HepG2 (cell line): ENCODE data around the gene PRR15L. TPM values are rescaled to one million over a fixed set of nuclear protein-coding genes. Genes with fewer than 3 reads are reported as not detected.
A peak's percentile ranks its signal among the peaks of the same experiment; 100 is the strongest.

Source experiments
- ARNTL ChIP-seq: sonication (generic); formaldehyde crosslinking; IDR thresholded peaks from 2 replicates; pipeline ENCODE4 v1.4.0; 2020; ENCODE audit warnings: mild to moderate bottlenecking, missing genetic modification reagents
- ETV5 ChIP-seq: IDR thresholded peaks from 2 replicates; pipeline ENCODE4 v1.6.1; 2018; ENCODE audit warnings: missing biosample characterization, missing genetic modification reagents, inconsistent platforms, borderline replicate concordance
- JUN ChIP-seq: sonication (generic); formaldehyde crosslinking; IDR thresholded peaks from 2 replicates; pipeline ENCODE4 v1.4.0; 2020; ENCODE audit warnings: mild to moderate bottlenecking, missing genetic modification reagents
- NR2F6 ChIP-seq, 2 experiments: IDR thresholded peaks; 2 replicates each; pipeline ENCODE4 v1.6.1; 2016; ENCODE audit warnings: antibody characterized with exemption in 1 of 2, mild to moderate bottlenecking in 1 of 2
- PLRG1 ChIP-seq: fragments of 450-650 bp; conservative IDR thresholded peaks from 2 replicates; pipeline ENCODE4 v1.6.1; 2016
- RXRA ChIP-seq: sonication (generic); formaldehyde crosslinking; IDR thresholded peaks from 2 replicates; pipeline ENCODE4 v1.5.1; 2020; ENCODE audit warnings: missing genetic modification reagents
- SALL2 ChIP-seq: sonication (generic); formaldehyde crosslinking; IDR thresholded peaks from 2 replicates; pipeline ENCODE4 v1.8.1; 2023; ENCODE audit warnings: mild to moderate bottlenecking, missing genetic modification reagents, inconsistent platforms
- SP5 ChIP-seq: IDR thresholded peaks from 2 replicates; pipeline ENCODE4 v1.6.1; 2016; ENCODE audit warnings: low read depth, borderline replicate concordance
- ZBTB21 ChIP-seq: sonication (generic); formaldehyde crosslinking; IDR thresholded peaks from 2 replicates; pipeline ENCODE4 v1.4.0; 2020; ENCODE audit warnings: missing genetic modification reagents
- ZBTB34 ChIP-seq: sonication (generic); formaldehyde crosslinking; IDR thresholded peaks from 2 replicates; pipeline ENCODE4 v1.8.0; 2022; ENCODE audit warnings: mild to moderate bottlenecking, missing genetic modification reagents
- ZFAT ChIP-seq: sonication (generic); formaldehyde crosslinking; conservative IDR thresholded peaks from 2 replicates; pipeline ENCODE4 v1.8.1; 2023; ENCODE audit warnings: missing genetic modification reagents, inconsistent platforms
- ZMAT3 ChIP-seq: sonication (generic); formaldehyde crosslinking; conservative IDR thresholded peaks from 2 replicates; pipeline ENCODE4 v1.7.0; 2021; ENCODE audit warnings: missing genetic modification reagents
- ZNF180 ChIP-seq: sonication (generic); formaldehyde crosslinking; IDR thresholded peaks from 2 replicates; pipeline ENCODE4 v1.4.0; 2020; ENCODE audit warnings: low read depth, missing genetic modification reagents, borderline replicate concordance
- ZNF280D ChIP-seq: sonication (generic); formaldehyde crosslinking; IDR thresholded peaks from 2 replicates; pipeline ENCODE4 v1.5.1; 2020; ENCODE audit warnings: mild to moderate bottlenecking, missing genetic modification reagents
- ZNF335 ChIP-seq: sonication (generic); formaldehyde crosslinking; IDR thresholded peaks from 2 replicates; pipeline ENCODE4 v1.4.0; 2020; ENCODE audit warnings: missing genetic modification reagents
- ZNF616 ChIP-seq: sonication (generic); formaldehyde crosslinking; IDR thresholded peaks from 2 replicates; pipeline ENCODE4 v1.5.0; 2020; ENCODE audit warnings: low read depth, mild to moderate bottlenecking, missing genetic modification reagents
- polyA plus RNA-seq, 8 experiments: library from polyadenylated mRNA; depleted of rRNA in 3 of 8; stranded (reverse) in 7 of 8; unstranded in 1 of 8; fragments of >200 nt; fragmentation: Illumina TruSeq in 4 of 8; extraction: Trizol in 4 of 8; gene quantifications; 2 replicates each; pipeline versions ENCODE4 v1.2.1 to v1.2.3, GENCODE V29; 2011 to 2016; ENCODE audit warnings: low read depth in 4 of 8, missing spikeins in 1 of 8, mixed read lengths in 1 of 8; ENCODE audit not compliant: insufficient read depth in 1 of 8
- total RNA-seq, 5 experiments: library from RNA; depleted of rRNA; stranded (reverse); fragments of >200 nt; fragmentation: Illumina TruSeq; extraction: Trizol; gene quantifications; 2 replicates each; pipeline ENCODE4 v1.2.3, GENCODE V29; 2016; ENCODE audit warnings: low read depth in 1 of 5
- TF ChIP-seq, protein P1 (sequence below): IDR thresholded peaks from 2 replicates; pipeline ENCODE4 v1.6.1; 2016; ENCODE audit warnings: low read depth, control low read depth
- TF ChIP-seq, protein P2 (sequence below): sonication (generic); formaldehyde crosslinking; IDR thresholded peaks from 2 replicates; pipeline ENCODE4 v1.4.0; 2020; ENCODE audit warnings: missing genetic modification reagents, borderline replicate concordance
- TF ChIP-seq, protein P3 (sequence below): sonication (generic); formaldehyde crosslinking; IDR thresholded peaks from 2 replicates; pipeline ENCODE4 v1.4.0; 2020; ENCODE audit warnings: missing genetic modification reagents

The PRR15L gene
- total and polyA plus RNA-seq, 2 of the 13 experiments (the other 11 are each of a cell fraction or from before 2014, with no cell fraction given) = 0.44 to 2.0 TPM

DNA sequence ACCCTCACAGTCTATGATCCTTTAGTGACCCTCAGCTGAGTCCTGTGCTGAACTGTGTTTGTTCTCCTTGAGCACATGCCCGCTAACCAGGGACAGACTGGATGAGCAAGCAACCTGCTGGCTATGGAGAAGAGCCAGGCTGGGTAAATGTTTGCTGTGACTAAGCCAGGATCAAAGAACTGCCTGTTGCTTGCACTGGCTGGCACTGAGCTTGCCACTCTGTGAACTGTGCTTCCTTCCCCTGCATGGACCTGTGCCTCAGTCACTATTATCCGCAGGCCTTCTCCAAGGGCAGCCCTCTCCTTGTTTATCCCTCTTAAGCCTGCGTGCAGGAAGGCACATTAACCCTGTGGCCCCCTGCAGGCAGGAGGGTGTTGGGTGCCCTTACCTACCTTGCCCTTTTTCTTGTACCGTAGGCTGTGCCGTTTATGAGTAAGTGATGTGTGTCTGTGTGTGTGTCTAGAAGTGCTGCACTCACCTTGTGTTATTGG, 8.9 kb downstream of the PRR15L start (continued):
- TF ChIP-seq ZBTB34 = no peak
- TF ChIP-seq ZNF335 = peak; percentile 97
- TF ChIP-seq, protein P1, sequence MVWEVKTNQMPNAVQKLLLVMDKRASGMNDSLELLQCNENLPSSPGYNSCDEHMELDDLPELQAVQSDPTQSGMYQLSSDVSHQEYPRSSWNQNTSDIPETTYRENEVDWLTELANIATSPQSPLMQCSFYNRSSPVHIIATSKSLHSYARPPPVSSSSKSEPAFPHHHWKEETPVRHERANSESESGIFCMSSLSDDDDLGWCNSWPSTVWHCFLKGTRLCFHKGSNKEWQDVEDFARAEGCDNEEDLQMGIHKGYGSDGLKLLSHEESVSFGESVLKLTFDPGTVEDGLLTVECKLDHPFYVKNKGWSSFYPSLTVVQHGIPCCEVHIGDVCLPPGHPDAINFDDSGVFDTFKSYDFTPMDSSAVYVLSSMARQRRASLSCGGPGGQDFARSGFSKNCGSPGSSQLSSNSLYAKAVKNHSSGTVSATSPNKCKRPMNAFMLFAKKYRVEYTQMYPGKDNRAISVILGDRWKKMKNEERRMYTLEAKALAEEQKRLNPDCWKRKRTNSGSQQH (CRISPR knock-in tag) = no peak
- TF ChIP-seq NR2F6 (IDR thresholded peaks at IDR 0.05) = no peak; the same call in 1 of the 2 replicates
- peak; percentile 61; the same call in 1 of the 2 replicates for TF ChIP-seq NR2F6 (CRISPR knock-in tag; IDR thresholded peaks at IDR 0.05)
- TF ChIP-seq ZBTB21 (CRISPR knock-in tag) = no peak
- TF ChIP-seq ZNF280D (CRISPR knock-in tag) = no peak
- TF ChIP-seq, protein P2, sequence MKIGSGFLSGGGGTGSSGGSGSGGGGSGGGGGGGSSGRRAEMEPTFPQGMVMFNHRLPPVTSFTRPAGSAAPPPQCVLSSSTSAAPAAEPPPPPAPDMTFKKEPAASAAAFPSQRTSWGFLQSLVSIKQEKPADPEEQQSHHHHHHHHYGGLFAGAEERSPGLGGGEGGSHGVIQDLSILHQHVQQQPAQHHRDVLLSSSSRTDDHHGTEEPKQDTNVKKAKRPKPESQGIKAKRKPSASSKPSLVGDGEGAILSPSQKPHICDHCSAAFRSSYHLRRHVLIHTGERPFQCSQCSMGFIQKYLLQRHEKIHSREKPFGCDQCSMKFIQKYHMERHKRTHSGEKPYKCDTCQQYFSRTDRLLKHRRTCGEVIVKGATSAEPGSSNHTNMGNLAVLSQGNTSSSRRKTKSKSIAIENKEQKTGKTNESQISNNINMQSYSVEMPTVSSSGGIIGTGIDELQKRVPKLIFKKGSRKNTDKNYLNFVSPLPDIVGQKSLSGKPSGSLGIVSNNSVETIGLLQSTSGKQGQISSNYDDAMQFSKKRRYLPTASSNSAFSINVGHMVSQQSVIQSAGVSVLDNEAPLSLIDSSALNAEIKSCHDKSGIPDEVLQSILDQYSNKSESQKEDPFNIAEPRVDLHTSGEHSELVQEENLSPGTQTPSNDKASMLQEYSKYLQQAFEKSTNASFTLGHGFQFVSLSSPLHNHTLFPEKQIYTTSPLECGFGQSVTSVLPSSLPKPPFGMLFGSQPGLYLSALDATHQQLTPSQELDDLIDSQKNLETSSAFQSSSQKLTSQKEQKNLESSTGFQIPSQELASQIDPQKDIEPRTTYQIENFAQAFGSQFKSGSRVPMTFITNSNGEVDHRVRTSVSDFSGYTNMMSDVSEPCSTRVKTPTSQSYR (CRISPR knock-in tag) = 0 out of 2 replicates have a peak, but pooled peaks have one; percentile 50
- no peak for TF ChIP-seq ZNF180
- TF ChIP-seq, protein P3, sequence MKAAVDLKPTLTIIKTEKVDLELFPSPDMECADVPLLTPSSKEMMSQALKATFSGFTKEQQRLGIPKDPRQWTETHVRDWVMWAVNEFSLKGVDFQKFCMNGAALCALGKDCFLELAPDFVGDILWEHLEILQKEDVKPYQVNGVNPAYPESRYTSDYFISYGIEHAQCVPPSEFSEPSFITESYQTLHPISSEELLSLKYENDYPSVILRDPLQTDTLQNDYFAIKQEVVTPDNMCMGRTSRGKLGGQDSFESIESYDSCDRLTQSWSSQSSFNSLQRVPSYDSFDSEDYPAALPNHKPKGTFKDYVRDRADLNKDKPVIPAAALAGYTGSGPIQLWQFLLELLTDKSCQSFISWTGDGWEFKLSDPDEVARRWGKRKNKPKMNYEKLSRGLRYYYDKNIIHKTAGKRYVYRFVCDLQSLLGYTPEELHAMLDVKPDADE (CRISPR knock-in tag) = no peak
- TF ChIP-seq ETV5 (CRISPR knock-in tag) = peak; percentile 67; the same call in 1 of the 2 replicates
- TF ChIP-seq SALL2 (CRISPR knock-in tag) = peak; percentile 28; the same call in 1 of the 2 replicates
- TF ChIP-seq ZFAT (CRISPR knock-in tag) = no peak
- TF ChIP-seq ARNTL (CRISPR knock-in tag) = no peak; the same call in 1 of the 2 replicates
- TF ChIP-seq PLRG1 = no peak
- 0 out of 2 replicates have a peak, but pooled peaks have one; percentile 60 for TF ChIP-seq JUN (CRISPR knock-in tag)
- 0 out of 2 replicates have a peak, but pooled peaks have one; percentile 8 for TF ChIP-seq SP5
- TF ChIP-seq ZNF616 (CRISPR knock-in tag) = no peak
- peak; percentile 87 for TF ChIP-seq RXRA
- no peak for TF ChIP-seq ZMAT3 (CRISPR knock-in tag)
